LNCAP (cell line): Measurements from ENCODE around the gene SLC10A3.

ENCODE experiments used
- CTCF ChIP-seq: fragments of 450-650 bp; IDR thresholded peaks from 2 replicates; pipeline ENCODE4 v1.5.1; 2017; ENCODE audit warnings: mild to moderate bottlenecking

The SLC10A3 gene

GRCh38 chrX:154488336-154489075 is 1.9 kb downstream of the SLC10A3 start:
- no peak for TF ChIP-seq CTCF

GRCh38 chrX:154487518-154488290 is 2.7 kb downstream of the SLC10A3 start:
- no peak for TF ChIP-seq CTCF

GRCh38 chrX:154486396-154487207 is 3.8 kb downstream of the SLC10A3 start, which contains the start of gene UBL4A:
TSS of gene UBL4A (minus strand) at chrX:154486615. CDS start at chrX:154486584, 31 bp downstream.
- TF ChIP-seq CTCF = no peak

- TF ChIP-seq CTCF = no peak
Measured at GRCh38 chrX:154486052-154486395, 4.4 kb downstream of the SLC10A3 start.

GRCh38 chrX:154485150-154486051 is 5.0 kb downstream of the SLC10A3 start:
- TF ChIP-seq CTCF = no peak

- no peak for TF ChIP-seq CTCF
Measured at GRCh38 chrX:154484255-154485149, 5.9 kb downstream of the SLC10A3 start.
